Measurements from ENCODE around the gene PTPN9.
"Not testable (repeated sequence)": the region's sequence is repeated elsewhere in the genome, so short reads cannot be mapped to it uniquely, and the experiment has no call there.

The PTPN9 gene

DNA sequence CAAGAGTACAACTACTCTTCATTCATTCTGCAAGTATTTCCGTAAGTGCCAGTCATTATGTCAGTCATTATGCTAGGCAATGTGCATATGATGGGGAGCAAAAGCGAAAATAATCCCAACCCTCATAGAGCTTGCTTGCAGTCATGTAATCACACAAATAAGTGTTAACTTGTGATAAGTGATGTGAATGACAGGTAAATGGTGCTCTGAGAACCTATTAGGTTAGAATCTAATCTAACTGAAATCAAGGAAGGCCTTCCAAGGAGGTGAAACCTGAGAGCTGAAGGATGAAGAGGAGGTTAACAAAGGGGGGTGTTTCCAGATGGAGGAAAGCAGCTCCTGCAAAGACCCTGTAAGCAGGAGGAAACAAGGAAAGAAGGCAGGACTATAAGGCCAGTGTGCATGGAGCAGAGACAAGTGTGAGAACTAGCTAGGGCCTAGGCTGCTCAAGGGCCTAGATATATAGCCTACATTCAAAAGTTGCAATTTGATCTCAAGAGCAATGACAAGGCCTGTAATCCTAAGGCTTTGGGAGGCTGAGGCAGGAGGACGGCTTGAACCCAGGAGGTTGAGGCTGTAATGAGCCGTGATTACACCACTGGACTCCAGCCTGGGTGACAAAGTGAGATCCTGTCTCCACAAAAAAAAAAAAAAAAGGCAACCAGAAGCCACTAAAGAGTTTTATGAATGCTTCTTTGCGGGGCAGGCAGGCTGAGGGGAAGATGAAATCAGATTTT is 5.3 kb downstream of the PTPN9 start:
- DNase-seq (ENCODE audit: low read depth in 1 of 2, low spot score in 1 of 2): no peak
- no peak for TF ChIP-seq JUND (IDR thresholded peaks at IDR 0.05; ENCODE audit: low read depth)
- in situ Hi-C loops (cut with HindIII; ENCODE audit: low pct_unique_long_range_greater_than_20kb, low sequenced_read_pairs): no loop called here

DNA sequence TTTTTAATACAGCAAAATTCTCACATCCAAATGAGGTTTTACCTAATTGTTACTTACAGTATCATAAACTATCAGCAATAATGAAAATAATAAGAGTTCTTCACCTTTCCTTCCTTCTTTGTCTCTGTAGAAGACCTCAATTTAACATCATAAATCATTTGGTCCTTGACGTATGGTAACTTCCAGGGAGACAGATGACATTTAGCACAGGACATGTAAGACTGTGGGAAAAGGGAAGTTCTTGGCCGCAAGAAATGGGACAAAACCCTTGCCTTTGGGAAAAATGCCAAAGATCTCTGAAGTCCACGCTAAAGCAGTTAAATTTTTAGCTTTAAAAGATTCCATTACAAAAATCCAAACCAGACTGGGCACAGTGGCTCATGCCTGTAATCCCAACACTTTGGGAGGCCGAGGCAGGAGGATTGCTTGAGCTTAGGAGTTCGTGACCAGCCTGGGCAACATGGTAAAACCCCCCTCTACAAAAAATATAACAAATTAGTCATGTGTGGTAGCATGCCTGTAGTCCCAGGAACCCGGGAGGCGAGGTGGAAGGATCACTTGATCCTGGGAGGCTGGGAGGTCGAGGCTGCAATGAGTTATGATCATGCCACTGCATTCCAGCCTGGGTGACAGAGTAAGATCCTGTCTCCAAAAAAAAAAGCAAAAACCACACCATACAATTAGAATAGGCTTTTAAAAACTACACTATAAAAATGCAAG is 8.8 kb downstream of the PTPN9 start:
- TF ChIP-seq JUND (IDR thresholded peaks at IDR 0.05; ENCODE audit: low read depth): no peak
- no peak for DNase-seq (ENCODE audit: low read depth in 1 of 2, low spot score in 1 of 2)
- in situ Hi-C loops (cut with HindIII; ENCODE audit: low pct_unique_long_range_greater_than_20kb, low sequenced_read_pairs): no loop called here

- in situ Hi-C loops (cut with HindIII; ENCODE audit: low pct_unique_long_range_greater_than_20kb, low sequenced_read_pairs): no loop called here
- no peak for TF ChIP-seq JUND (IDR thresholded peaks at IDR 0.05; ENCODE audit: low read depth)
- DNase-seq (ENCODE audit: low read depth in 1 of 2, low spot score in 1 of 2): no peak
These were observed 13.8 kb downstream of the PTPN9 start for GRCh38 chr15:75565062-75565970.

DNA sequence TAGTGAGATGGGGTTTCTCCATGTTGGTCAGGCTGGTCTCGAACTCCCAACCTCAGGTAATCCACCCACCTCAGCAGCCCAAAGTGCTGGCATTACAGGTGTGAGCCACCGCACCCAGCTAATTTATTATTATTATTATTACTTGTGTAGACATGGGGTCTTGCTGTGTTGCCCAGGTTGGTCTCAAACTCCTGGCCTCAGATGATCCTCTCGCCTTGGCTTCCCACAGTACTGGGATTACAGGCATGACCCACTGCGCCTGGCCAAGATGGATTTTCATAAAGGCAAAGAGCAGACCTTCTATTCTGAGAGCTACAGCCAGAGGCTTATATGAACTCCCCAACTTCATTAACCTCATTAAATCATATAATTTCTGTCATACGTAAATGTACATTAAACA is 17.2 kb downstream of the PTPN9 start:
- DNase-seq (ENCODE audit: low read depth in 1 of 2, low spot score in 1 of 2): no peak
- TF ChIP-seq JUND (IDR thresholded peaks at IDR 0.05; ENCODE audit: low read depth): no peak
- in situ Hi-C loops (cut with HindIII; ENCODE audit: low pct_unique_long_range_greater_than_20kb, low sequenced_read_pairs): no loop called here

DNA sequence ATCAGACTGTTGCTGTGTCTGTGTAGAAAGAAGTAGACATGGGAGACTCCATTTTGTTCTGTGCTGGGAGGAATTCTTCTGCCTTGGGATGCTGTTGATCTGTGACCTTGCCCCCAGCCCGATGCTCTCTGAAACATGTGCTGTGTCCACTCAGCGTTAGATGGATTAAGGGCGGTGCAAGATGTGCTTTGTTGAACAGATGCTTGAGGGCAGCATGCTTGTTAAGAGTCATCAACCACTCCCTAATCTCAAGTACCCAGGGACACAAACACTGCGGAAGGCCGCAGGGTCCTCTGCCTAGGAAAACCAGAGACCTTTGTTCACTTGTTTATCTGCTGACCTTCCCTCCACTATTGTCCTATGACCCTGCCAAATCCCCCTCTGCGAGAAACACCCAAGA is 19.8 kb downstream of the PTPN9 start:
- DNase-seq (ENCODE audit: low read depth in 1 of 2, low spot score in 1 of 2); in situ Hi-C loops (cut with HindIII; ENCODE audit: low pct_unique_long_range_greater_than_20kb, low sequenced_read_pairs): not testable (repeated sequence)

- in situ Hi-C loops (cut with HindIII; ENCODE audit: low pct_unique_long_range_greater_than_20kb, low sequenced_read_pairs); DNase-seq (ENCODE audit: low read depth in 1 of 2, low spot score in 1 of 2): not testable (repeated sequence)
These were observed 20.2 kb downstream of the PTPN9 start for GRCh38 chr15:75558955-75559354.

GRCh38 chr15:75554717-75555116 is 24.4 kb downstream of the PTPN9 start:
- in situ Hi-C loops (cut with HindIII; ENCODE audit: low pct_unique_long_range_greater_than_20kb, low sequenced_read_pairs): no loop called here
- no peak for TF ChIP-seq JUND (IDR thresholded peaks at IDR 0.05; ENCODE audit: low read depth)
- no peak for DNase-seq (ENCODE audit: low read depth in 1 of 2, low spot score in 1 of 2)

DNA sequence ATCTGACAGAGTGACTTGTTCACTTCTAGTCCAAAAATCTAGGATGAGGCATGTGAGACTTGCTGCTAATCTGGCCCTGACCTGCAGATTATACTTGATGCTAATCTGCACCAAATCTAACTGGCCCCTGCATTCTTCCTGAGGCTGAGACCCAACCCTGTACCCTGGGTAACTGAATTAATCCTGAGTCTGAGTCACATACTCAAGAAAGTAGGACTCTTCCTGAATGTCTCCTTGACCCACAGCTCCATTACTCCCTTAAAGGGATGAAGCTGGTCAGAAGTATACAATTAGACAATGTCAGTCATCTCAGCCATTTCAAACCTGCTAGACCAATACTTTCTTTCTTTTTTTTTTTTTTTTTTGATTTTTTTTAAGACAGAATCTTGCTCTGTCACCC is 25.5 kb downstream of the PTPN9 start:
- DNase-seq (ENCODE audit: low read depth in 1 of 2, low spot score in 1 of 2): no peak
- in situ Hi-C loops (cut with HindIII; ENCODE audit: low pct_unique_long_range_greater_than_20kb, low sequenced_read_pairs): no loop called here
- no peak for TF ChIP-seq JUND (IDR thresholded peaks at IDR 0.05; ENCODE audit: low read depth)

DNA sequence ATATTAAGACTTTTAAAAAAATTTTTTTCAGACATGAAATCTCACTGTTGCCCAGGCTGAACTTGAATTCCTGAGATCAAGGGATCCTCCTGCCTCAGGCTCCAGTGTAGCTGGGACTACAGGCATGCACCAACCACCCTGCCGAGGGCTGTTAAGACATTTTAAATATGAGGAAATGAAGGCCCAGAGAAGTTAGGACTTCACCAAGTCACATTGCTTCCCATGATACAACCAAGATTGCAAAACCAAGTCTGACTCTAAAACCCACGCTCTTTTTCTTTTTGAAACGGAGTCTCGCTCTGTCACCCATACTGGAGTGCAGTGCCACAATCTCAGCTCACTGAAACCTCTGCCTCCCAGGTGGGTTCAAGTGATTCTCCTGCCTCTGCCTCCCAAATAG is 28.0 kb downstream of the PTPN9 start:
- in situ Hi-C loops (cut with HindIII; ENCODE audit: low pct_unique_long_range_greater_than_20kb, low sequenced_read_pairs): no loop called here
- no peak for DNase-seq (ENCODE audit: low read depth in 1 of 2, low spot score in 1 of 2)
- no peak for TF ChIP-seq JUND (IDR thresholded peaks at IDR 0.05; ENCODE audit: low read depth)

- in situ Hi-C loops (cut with HindIII; ENCODE audit: low pct_unique_long_range_greater_than_20kb, low sequenced_read_pairs): no loop called here
- DNase-seq (ENCODE audit: low read depth in 1 of 2, low spot score in 1 of 2): no peak
- no peak for TF ChIP-seq JUND (IDR thresholded peaks at IDR 0.05; ENCODE audit: low read depth)
These were observed 34.1 kb downstream of the PTPN9 start for GRCh38 chr15:75545064-75545463.

DNA sequence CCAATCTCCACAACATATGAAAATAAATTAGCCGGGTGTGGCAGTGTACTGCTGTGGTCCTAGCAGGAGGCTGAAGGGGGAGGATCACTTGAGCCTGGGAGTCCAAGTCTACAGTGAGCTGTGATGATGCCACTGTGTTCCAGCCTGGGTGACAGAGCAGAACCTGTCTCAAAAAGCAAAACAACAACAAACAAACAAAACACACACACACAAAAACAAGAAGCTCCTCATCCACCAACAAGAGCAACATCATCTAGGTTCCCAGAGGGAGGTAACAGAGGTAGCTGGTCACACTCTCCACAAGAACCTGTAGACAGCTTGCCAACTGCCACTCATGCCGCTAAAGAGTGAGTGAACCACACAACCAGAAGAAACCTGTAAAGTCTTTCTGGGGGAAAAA is 34.8 kb downstream of the PTPN9 start:
- in situ Hi-C loops (cut with HindIII; ENCODE audit: low pct_unique_long_range_greater_than_20kb, low sequenced_read_pairs): no loop called here
- DNase-seq (ENCODE audit: low read depth in 1 of 2, low spot score in 1 of 2): no peak
- TF ChIP-seq JUND (IDR thresholded peaks at IDR 0.05; ENCODE audit: low read depth): no peak

DNA sequence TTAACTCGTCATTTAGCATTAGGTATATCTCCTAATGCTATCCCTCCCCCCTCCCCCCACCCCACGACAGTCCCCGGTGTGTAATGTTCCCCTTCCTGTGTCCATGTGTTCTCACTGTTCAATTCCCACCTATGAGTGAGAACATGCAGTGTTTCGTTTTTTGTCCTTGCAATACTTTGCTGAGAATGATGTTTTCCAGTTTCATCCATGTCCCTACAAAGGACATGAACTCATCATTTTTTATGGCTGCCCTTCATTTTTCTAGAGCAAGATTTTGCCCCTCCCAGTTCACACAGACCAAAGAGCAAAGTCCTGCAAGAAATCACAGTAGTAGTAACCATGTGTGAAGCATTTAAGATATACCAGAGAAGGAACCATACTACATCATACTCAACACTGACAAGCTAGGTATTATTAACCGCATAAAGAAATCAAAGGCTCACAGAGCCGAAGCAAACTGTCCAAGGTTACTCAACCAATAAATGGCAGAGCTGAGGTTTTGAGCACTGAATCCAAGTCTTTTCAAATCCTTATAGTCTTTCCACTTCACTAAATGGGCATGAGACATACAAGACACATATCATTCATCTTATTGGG is 36.1 kb downstream of the PTPN9 start:
- DNase-seq (ENCODE audit: low read depth in 1 of 2, low spot score in 1 of 2); in situ Hi-C loops (cut with HindIII; ENCODE audit: low pct_unique_long_range_greater_than_20kb, low sequenced_read_pairs): not testable (repeated sequence)

Data from T47D (cell line).